ENCODE results near the gene SLC1A2.

The SLC1A2 gene

GRCh38 chr11:35419184-35419829, at the start of gene SLC1A2:
SLC1A2 (minus strand) TSS chr11:35419558; CDS start chr11:35418966, 592 bp downstream.
- DNase-seq (ENCODE audit: low read depth), result no peak

- DNase-seq (ENCODE audit: low read depth), result no peak
These were observed 46.7 kb upstream of the SLC1A2 start for GRCh38 chr11:35466058-35466457.

GRCh38 chr11:35464308-35464707, 45.0 kb upstream of the SLC1A2 start:
- no peak for DNase-seq (ENCODE audit: low read depth)

GRCh38 chr11:35463331-35463751, 44.0 kb upstream of the SLC1A2 start:
- no peak for DNase-seq (ENCODE audit: low read depth)

- no peak for DNase-seq (ENCODE audit: low read depth)
These were observed 42.7 kb upstream of the SLC1A2 start for GRCh38 chr11:35461917-35462538.

- no peak for DNase-seq (ENCODE audit: low read depth)
These were observed 40.1 kb upstream of the SLC1A2 start for GRCh38 chr11:35459489-35459888.

GRCh38 chr11:35458846-35459245, 39.5 kb upstream of the SLC1A2 start:
- DNase-seq (ENCODE audit: low read depth), result no peak

- no peak for DNase-seq (ENCODE audit: low read depth)
These were observed 35.0 kb upstream of the SLC1A2 start for GRCh38 chr11:35454362-35454761.

- DNase-seq (ENCODE audit: low read depth), result no peak
These were observed 17.4 kb upstream of the SLC1A2 start for GRCh38 chr11:35436581-35437250.

- no peak for DNase-seq (ENCODE audit: low read depth)
These were observed 14.2 kb upstream of the SLC1A2 start for GRCh38 chr11:35433588-35433987.

GRCh38 chr11:35432464-35432863, 13.1 kb upstream of the SLC1A2 start:
- no peak for DNase-seq (ENCODE audit: low read depth)

- no peak for DNase-seq (ENCODE audit: low read depth)
These were observed 7.7 kb upstream of the SLC1A2 start for GRCh38 chr11:35427071-35427470.

- DNase-seq (ENCODE audit: low read depth), result no peak
These were observed 7.0 kb upstream of the SLC1A2 start for GRCh38 chr11:35426351-35426750.

- DNase-seq (ENCODE audit: low read depth), result no peak
These were observed 6.3 kb upstream of the SLC1A2 start for GRCh38 chr11:35425603-35426212.

GRCh38 chr11:35424157-35424940, 5.0 kb upstream of the SLC1A2 start:
- DNase-seq (ENCODE audit: low read depth), result no peak

GRCh38 chr11:35420371-35420770, 1.0 kb upstream of the SLC1A2 start:
- no peak for DNase-seq (ENCODE audit: low read depth)

- no peak for DNase-seq (ENCODE audit: low read depth)
These were observed 524 bp upstream of the SLC1A2 start for GRCh38 chr11:35419830-35420333.

- no peak for DNase-seq (ENCODE audit: low read depth)
These were observed 825 bp downstream of the SLC1A2 start for GRCh38 chr11:35418282-35419183.

- DNase-seq (ENCODE audit: low read depth), result no peak
These were observed 3.9 kb downstream of the SLC1A2 start for GRCh38 chr11:35415487-35415886.

- DNase-seq (ENCODE audit: low read depth), result no peak
These were observed 4.6 kb downstream of the SLC1A2 start for GRCh38 chr11:35414776-35415175.

GRCh38 chr11:35414311-35414710, 5.0 kb downstream of the SLC1A2 start:
- no peak for DNase-seq (ENCODE audit: low read depth)
